ENCODE measurements around the gene PXDN.

DNA sequence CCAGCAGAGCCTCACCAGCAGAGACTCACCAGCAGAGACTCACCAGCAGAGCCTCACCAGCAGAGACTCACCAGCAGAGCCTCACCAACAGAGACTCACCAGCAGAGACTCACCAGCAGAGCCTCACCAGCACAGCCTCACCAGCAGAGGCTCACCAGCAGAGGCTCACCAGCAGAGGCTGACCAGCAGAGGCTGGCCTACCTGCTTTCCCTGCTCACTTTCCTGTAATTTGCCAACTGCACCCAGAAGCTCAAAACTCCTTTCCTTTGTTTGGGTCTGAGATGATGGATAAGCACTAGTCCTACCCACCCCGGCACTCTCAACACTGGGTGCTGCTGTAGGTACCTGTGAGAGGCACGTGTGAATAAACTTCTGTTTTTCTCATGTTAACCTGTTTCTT lies 36.4 kb upstream of the PXDN start:
- TF ChIP-seq, protein P1, sequence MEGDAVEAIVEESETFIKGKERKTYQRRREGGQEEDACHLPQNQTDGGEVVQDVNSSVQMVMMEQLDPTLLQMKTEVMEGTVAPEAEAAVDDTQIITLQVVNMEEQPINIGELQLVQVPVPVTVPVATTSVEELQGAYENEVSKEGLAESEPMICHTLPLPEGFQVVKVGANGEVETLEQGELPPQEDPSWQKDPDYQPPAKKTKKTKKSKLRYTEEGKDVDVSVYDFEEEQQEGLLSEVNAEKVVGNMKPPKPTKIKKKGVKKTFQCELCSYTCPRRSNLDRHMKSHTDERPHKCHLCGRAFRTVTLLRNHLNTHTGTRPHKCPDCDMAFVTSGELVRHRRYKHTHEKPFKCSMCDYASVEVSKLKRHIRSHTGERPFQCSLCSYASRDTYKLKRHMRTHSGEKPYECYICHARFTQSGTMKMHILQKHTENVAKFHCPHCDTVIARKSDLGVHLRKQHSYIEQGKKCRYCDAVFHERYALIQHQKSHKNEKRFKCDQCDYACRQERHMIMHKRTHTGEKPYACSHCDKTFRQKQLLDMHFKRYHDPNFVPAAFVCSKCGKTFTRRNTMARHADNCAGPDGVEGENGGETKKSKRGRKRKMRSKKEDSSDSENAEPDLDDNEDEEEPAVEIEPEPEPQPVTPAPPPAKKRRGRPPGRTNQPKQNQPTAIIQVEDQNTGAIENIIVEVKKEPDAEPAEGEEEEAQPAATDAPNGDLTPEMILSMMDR (IDR thresholded peaks at IDR 0.05; ENCODE audit: borderline replicate concordance, extremely low read depth, low read length, poor library complexity, severe bottlenecking), result no peak
- TF ChIP-seq EZH2 (IDR thresholded peaks at IDR 0.05; ENCODE audit: borderline replicate concordance, low read depth, low read length, severe bottlenecking), result no peak
